H1 (cell line): ENCODE data around the gene TFE3. TPM values are rescaled to one million over a fixed set of nuclear protein-coding genes. Genes with fewer than 3 reads are reported as not detected.

ENCODE experiments used
- CTCF ChIA-PET: fragments of 300-600 bp; sonication (Branson Sonifier 250); formaldehyde crosslinking; loops from one replicate; lab custom pipeline; 2021; ENCODE audit not compliant: partially characterized antibody; lab: Charles Lee
- POLR2A ChIA-PET: fragments of 300-600 bp; sonication (Branson Sonifier 250); formaldehyde crosslinking; loops from one replicate; lab custom pipeline; 2021; ENCODE audit warnings: inconsistent platforms; ENCODE audit not compliant: partially characterized antibody; lab: Charles Lee
- DNase-seq, 2 experiments: peaks; one replicate each; pipeline versions ENCODE4 v3.0.0 to v3.0.0-alpha.2; 2010 to 2022; ENCODE audit warnings: low spot score in 2 of 2, low read depth in 1 of 2, mixed read lengths in 1 of 2
- FAIRE-seq: peaks from 2 replicates; lab custom pipeline; 2011; peaks lifted over from hg19 to GRCh38; lab: Jason Lieb, UNC
- H2AFZ ChIP-seq: 2 replicates; pipeline ENCODE4 v1.8.1; 2012; ENCODE audit warnings: low read length, inconsistent platforms
- H2AK5ac ChIP-seq: 2 replicates; pipeline ENCODE4 v1.6.1; 2013; ENCODE audit warnings: low read depth, low read length
- H2BK120ac ChIP-seq: replicated peaks from 2 replicates; pipeline ENCODE3; 2013; ENCODE audit warnings: low read depth, low read length, inconsistent platforms
- H2BK12ac ChIP-seq: 2 replicates; pipeline ENCODE4 v1.6.1; 2013; ENCODE audit warnings: low read depth, low read length
- H2BK15ac ChIP-seq: 2 replicates; pipeline ENCODE4 v1.6.1; 2013; ENCODE audit warnings: low read length
- H2BK20ac ChIP-seq: 2 replicates; pipeline ENCODE4 v1.6.1; 2013; ENCODE audit warnings: low read length
- H2BK5ac ChIP-seq: 2 replicates; pipeline ENCODE4 v1.6.1; 2013; ENCODE audit warnings: low read depth, low read length
- H3K14ac ChIP-seq: 2 replicates; pipeline ENCODE4 v1.6.1; 2013; ENCODE audit warnings: inconsistent platforms; ENCODE audit not compliant: insufficient read length
- H3K18ac ChIP-seq: 2 replicates; pipeline ENCODE4 v1.6.1; 2013; ENCODE audit warnings: low read length; ENCODE audit errors: extremely low read depth
- H3K23ac ChIP-seq: 2 replicates; pipeline ENCODE4 v1.6.1; 2013; ENCODE audit warnings: inconsistent platforms; ENCODE audit not compliant: insufficient read length
- H3K23me2 ChIP-seq: 2 replicates; pipeline ENCODE4 v1.6.1; 2013; ENCODE audit warnings: low read depth, low read length
- H3K27ac ChIP-seq: 2 replicates; pipeline ENCODE4 v1.6.1; 2011; ENCODE audit warnings: low read depth, low read length, inconsistent platforms
- H3K27me3 ChIP-seq, 4 experiments: replicated peaks in 1 of 4; 1 replicate in 1 of 4; 2 replicates in 3 of 4; pipeline versions ENCODE4 v1.6.1 to v1.8.1; 2011 to 2013; ENCODE audit warnings: low read length in 3 of 4, mild to moderate bottlenecking in 3 of 4, inconsistent platforms in 2 of 4, mixed read lengths in 2 of 4, moderate library complexity in 1 of 4; ENCODE audit not compliant: control insufficient read depth in 3 of 4, insufficient read depth in 3 of 4; ENCODE audit errors: extremely low read depth in 1 of 4
- H3K36me3 ChIP-seq, 4 experiments: 2 replicates each; pipeline versions ENCODE4 v1.6.1 to v1.8.1; 2011 to 2013; ENCODE audit warnings: mild to moderate bottlenecking in 4 of 4, low read length in 3 of 4, moderate library complexity in 2 of 4, control low read depth in 1 of 4, inconsistent platforms in 1 of 4; ENCODE audit not compliant: insufficient read depth in 4 of 4, control insufficient read depth in 2 of 4
- H3K4ac ChIP-seq: replicated peaks from 2 replicates; pipeline ENCODE3; 2013; ENCODE audit warnings: low read length, low read depth, mixed read lengths, inconsistent platforms; ENCODE audit not compliant: insufficient read length
- H3K4me1 ChIP-seq, 4 experiments: replicated peaks in 1 of 4; 1 replicate in 1 of 4; 2 replicates in 3 of 4; pipeline versions ENCODE4 v1.6.1 to v1.8.1; 2011 to 2013; ENCODE audit warnings: low read length in 3 of 4, inconsistent platforms in 2 of 4, mixed read lengths in 1 of 4; ENCODE audit not compliant: insufficient read depth in 4 of 4, control insufficient read depth in 3 of 4
- H3K4me2 ChIP-seq, 2 experiments: 2 replicates each; pipeline versions ENCODE4 v1.6.1 to v1.8.1; 2011 to 2013; ENCODE audit warnings: low read depth in 2 of 2, low read length in 2 of 2, control low read depth in 1 of 2, inconsistent platforms in 1 of 2, mild to moderate bottlenecking in 1 of 2; ENCODE audit not compliant: insufficient read depth in 1 of 2
- H3K4me3 ChIP-seq, 4 experiments: fragments of 200-600, 300-600 bp in 1 of 4; sonication (generic), shearing (Covaris generic), sonication (Bioruptor Twin) in 1 of 4; 2 replicates each; pipeline versions ENCODE4 v1.5.1 to v1.8.1; 2011 to 2016; ENCODE audit warnings: low read length in 4 of 4, low read depth in 3 of 4, control low read depth in 2 of 4, inconsistent platforms in 2 of 4, mild to moderate bottlenecking in 2 of 4, mixed read lengths in 1 of 4, moderate library complexity in 1 of 4; ENCODE audit not compliant: insufficient read depth in 2 of 4; ENCODE audit errors: extremely low read depth in 1 of 4
- H3K56ac ChIP-seq: replicated peaks from 2 replicates; pipeline ENCODE3; 2013; ENCODE audit warnings: low read depth, mild to moderate bottlenecking, mixed read lengths, low read length, inconsistent platforms; ENCODE audit not compliant: insufficient read length
- H3K79me1 ChIP-seq: 2 replicates; pipeline ENCODE4 v1.6.1; 2013; ENCODE audit warnings: low read depth, low read length, control low read depth
- H3K79me2 ChIP-seq, 2 experiments: 2 replicates each; pipeline versions ENCODE4 v1.6.1 to v1.8.1; 2012 to 2013; ENCODE audit warnings: low read length in 2 of 2, mild to moderate bottlenecking in 2 of 2, inconsistent platforms in 1 of 2; ENCODE audit not compliant: insufficient read depth in 2 of 2, control insufficient read depth in 1 of 2
- H3K9ac ChIP-seq, 4 experiments: replicated peaks in 1 of 4; 1 replicate in 1 of 4; 2 replicates in 3 of 4; pipeline versions ENCODE4 v1.6.1 to v1.8.1; 2011 to 2013; ENCODE audit warnings: low read depth in 3 of 4, low read length in 3 of 4, control low read depth in 2 of 4, mild to moderate bottlenecking in 2 of 4, moderate library complexity in 2 of 4, inconsistent platforms in 1 of 4; ENCODE audit errors: extremely low read depth in 1 of 4
- H3K9me3 ChIP-seq, 2 experiments: 2 replicates each; pipeline versions ENCODE4 v1.6.1 to v1.8.1; 2012 to 2013; ENCODE audit warnings: mild to moderate bottlenecking in 2 of 2, moderate library complexity in 2 of 2, control low read depth in 1 of 2, inconsistent platforms in 1 of 2, low read depth in 1 of 2, low read length in 1 of 2, mixed read lengths in 1 of 2; ENCODE audit not compliant: insufficient read depth in 2 of 2
- H4K20me1 ChIP-seq, 2 experiments: replicated peaks in 1 of 2; 2 replicates each; pipeline versions ENCODE3 to v1.8.1; 2011 to 2013; ENCODE audit warnings: inconsistent platforms in 2 of 2, low read length in 2 of 2, mild to moderate bottlenecking in 1 of 2; ENCODE audit not compliant: insufficient read depth in 2 of 2, control insufficient read depth in 1 of 2
- H4K5ac ChIP-seq: 2 replicates; pipeline ENCODE4 v1.6.1; 2013; ENCODE audit warnings: low read length, low read depth, mixed read lengths, inconsistent platforms; ENCODE audit not compliant: insufficient read length
- H4K8ac ChIP-seq: 2 replicates; pipeline ENCODE4 v1.8.0; 2013; ENCODE audit warnings: mild to moderate bottlenecking, moderate library complexity, low read length, inconsistent platforms; ENCODE audit not compliant: insufficient read depth; ENCODE audit errors: extremely low read depth
- H4K91ac ChIP-seq: replicated peaks from 2 replicates; pipeline ENCODE3; 2013; ENCODE audit warnings: low read length, mixed read lengths, inconsistent platforms; ENCODE audit not compliant: insufficient read length
- ASH2L ChIP-seq: fragments of 200-600, 300-600 bp; sonication (generic); IDR thresholded peaks from one replicate; pipeline ENCODE4 v1.7.1; 2017; ENCODE audit warnings: low read length
- BACH1 ChIP-seq: IDR thresholded peaks from 2 replicates; pipeline ENCODE4 v1.6.1; 2012; ENCODE audit warnings: low read length, improper control_type of control experiment
- EGR1 ChIP-seq: IDR thresholded peaks from 2 replicates; pipeline ENCODE4 v1.6.1; 2011; ENCODE audit warnings: low read depth, low read length, borderline replicate concordance
- HDAC2 ChIP-seq, 2 experiments: fragments of 300-600 bp in 1 of 2; sonication (generic) in 1 of 2; IDR thresholded peaks; 2 replicates each; pipeline ENCODE4 v1.6.1; 2011 to 2012; ENCODE audit warnings: low read depth in 2 of 2, low read length in 2 of 2, mild to moderate bottlenecking in 2 of 2, moderate library complexity in 2 of 2, borderline replicate concordance in 1 of 2, inconsistent platforms in 1 of 2
- HDAC6 ChIP-seq: IDR thresholded peaks from one replicate; pipeline ENCODE4 v1.7.1; 2012; ENCODE audit warnings: low read depth, mild to moderate bottlenecking, inconsistent platforms, low read length, moderate library complexity
- JUN ChIP-seq: IDR thresholded peaks from 2 replicates; pipeline ENCODE4 v1.6.1; 2011; ENCODE audit warnings: low read depth, mild to moderate bottlenecking, improper control_type of control experiment, low read length
- KDM5A ChIP-seq: fragments of 200-600 bp; IDR thresholded peaks from 2 replicates; pipeline ENCODE4 v1.7.1; 2012; ENCODE audit warnings: mild to moderate bottlenecking, low read length, inconsistent platforms, mixed read lengths
- MAX ChIP-seq: IDR thresholded peaks from 2 replicates; pipeline ENCODE4 v1.6.1; 2012; ENCODE audit warnings: inconsistent platforms
- RFX5 ChIP-seq: IDR thresholded peaks from 2 replicates; pipeline ENCODE4 v1.6.1; 2011; ENCODE audit warnings: low read depth, low read length, improper control_type of control experiment, borderline replicate concordance
- SAP30 ChIP-seq: fragments of 300-600 bp; sonication (generic); IDR thresholded peaks from 2 replicates; pipeline ENCODE4 v1.7.1; 2012; ENCODE audit warnings: low read length, moderate library complexity, mild to moderate bottlenecking, inconsistent platforms; ENCODE audit not compliant: insufficient read depth, insufficient replicate concordance
- SIX5 ChIP-seq: IDR thresholded peaks from 2 replicates; pipeline ENCODE4 v1.6.1; 2011; ENCODE audit warnings: mild to moderate bottlenecking, low read depth, low read length
- SP2 ChIP-seq: IDR thresholded peaks from 2 replicates; pipeline ENCODE4 v1.6.1; 2012; ENCODE audit warnings: mild to moderate bottlenecking, low read length, inconsistent platforms
- TAF7 ChIP-seq: optimal IDR thresholded peaks from 2 replicates; pipeline ENCODE3; 2011; ENCODE audit warnings: low read depth, mild to moderate bottlenecking, inconsistent platforms, low read length, moderate library complexity, borderline replicate concordance
- TCF12 ChIP-seq: IDR thresholded peaks from 2 replicates; pipeline ENCODE4 v1.6.1; 2011; ENCODE audit warnings: low read depth, mild to moderate bottlenecking, low read length
- TEAD4 ChIP-seq: IDR thresholded peaks from 2 replicates; pipeline ENCODE4 v1.6.1; 2012; ENCODE audit warnings: low read depth, low read length, inconsistent platforms, mixed read lengths
- WGBS, 2 experiments: shearing (Covaris generic) in 1 of 2; methylation state at CpG; one replicate each; pipeline versions ENCODE4 v1.1.6 to v1.1.7; 2013 to 2015; ENCODE audit warnings: low lambda C conversion rate in 2 of 2, mixed read lengths in 2 of 2, inconsistent platforms in 1 of 2, low coverage in 1 of 2, missing lambda C conversion rate in 1 of 2; ENCODE audit not compliant: insufficient replicate concordance in 2 of 2, insufficient coverage in 1 of 2, insufficient read length in 1 of 2; ENCODE audit errors: extremely low coverage in 1 of 2, missing lambda C conversion rate in 1 of 2; 5-methylcytosine and 5-hydroxymethylcytosine counted together
- polyA plus RNA-seq, 7 experiments: library from polyadenylated mRNA; depleted of rRNA in 3 of 7; stranded (reverse) in 5 of 7; unstranded in 2 of 7; fragments of >200 nt in 5 of 7; fragments of 200-250 nt in 2 of 7; gene quantifications; 1 replicate in 5 of 7; 2 replicates in 1 of 7; 4 replicates in 1 of 7; pipeline versions ENCODE4 v1.2.1 to v1.2.3, GENCODE V29; 2011 to 2013; ENCODE audit warnings: missing spikeins in 2 of 7, mixed read lengths in 2 of 7
- total RNA-seq: library from RNA; stranded (reverse); fragmentation: NEBNext Ultra II Directional; extraction: Animal tissue kit (Norgen Biotek cat#: 25700); gene quantifications from 2 replicates; pipeline ENCODE4 v1.2.1, GENCODE V29; 2021

Gene TFE3
- total and polyA plus RNA-seq, 2 of the 8 experiments (the other 6 are each of a cell fraction or from before 2014, with no cell fraction given) = 33.7 to 52.9 TPM

DNA sequence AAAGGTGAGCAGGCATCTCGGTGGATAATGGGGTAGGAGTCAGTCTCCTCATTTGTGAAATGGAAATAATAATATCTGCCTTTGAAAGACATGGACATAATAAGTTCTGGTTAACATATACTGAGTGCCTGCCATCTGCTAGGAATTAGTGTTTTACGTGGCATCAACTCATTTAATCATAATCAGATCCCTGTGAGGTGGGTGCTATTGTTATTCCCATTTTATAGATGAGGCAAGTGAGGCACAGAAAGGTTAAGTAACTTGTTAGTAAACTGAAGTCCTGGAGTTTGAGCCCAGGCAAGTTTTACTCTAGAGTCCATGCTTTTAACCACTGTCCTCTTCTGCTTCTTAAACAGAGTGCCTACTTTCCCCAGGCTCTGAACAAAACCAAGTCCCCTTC lies 23.1 kb upstream of the TFE3 start:
- Histone ChIP-seq H3K4me1 (0 out of 7 replicates have a peak, but pooled peaks cover 0 to under 1% (median 0%) of the 10 kb centered on the region in 4 experiments), H3K18ac (no peak overlapping the region), H3K27ac (no peak overlapping the region), H3K23ac (no peak overlapping the region), H2AFZ (no peak overlapping the region), H3K79me2 (no peaks in the 10 kb centered on the region), H3K4me3 (no peak overlapping the region), H2BK120ac (no peak overlapping the region), H3K14ac (no peak overlapping the region), H3K27me3 (no peaks in the 10 kb centered on the region), H2BK15ac (no peak overlapping the region), H4K20me1 (peaks cover 0 to 1% of the 10 kb centered on the region in 2 experiments), H4K5ac (no peak overlapping the region), H4K8ac (no peak overlapping the region), H3K23me2 (no peaks in the 10 kb centered on the region), H2BK5ac (no peak overlapping the region), H3K9me3 (no peaks in the 10 kb centered on the region), H3K56ac (no peak overlapping the region), H2BK20ac (no peak overlapping the region), H3K79me1 (no peaks in the 10 kb centered on the region), H3K4ac (no peak overlapping the region), H3K9ac (no peak overlapping the region), H3K4me2 (no peak overlapping the region), H2BK12ac (no peak overlapping the region), H2AK5ac (no peak overlapping the region), H3K36me3 (peaks cover 0 to 12% (median 3%) of the 10 kb centered on the region in 4 experiments; a peak in 2 of 8 replicates), H4K91ac (no peak overlapping the region)
- WGBS, 2 experiments = 83% methylated on average over 1 of the region's 2 CpGs; no CpG with 5 or more reads in 1 of the 2 experiments
- ChIA-PET POLR2A (interaction anchor here (1.6 kb wide), 1 partner anchor 154 kb away, joined by 3 read pairs; no protein-coding TSS in a partner anchor), CTCF (interaction anchor here (1.4 kb wide), 1 partner anchor 10 kb away, joined by 4 read pairs; no protein-coding TSS in a partner anchor)
- FAIRE-seq (no peak), DNase-seq (no peak)
- TF ChIP-seq JUN (no peak), HDAC6 (no peak), TCF12 (no peak), KDM5A (no peak), TAF7 (no peak), TEAD4 (no peak), RFX5 (no peak), SAP30 (no peak), HDAC2 (IDR thresholded peaks at IDR 0.05; ENCODE audit: borderline replicate concordance in 1 of 2, low read depth in 2 of 2, low read length in 2 of 2) (no peak), SP2 (no peak), MAX (no peak), ASH2L (no peak), EGR1 (no peak), SIX5 (no peak), BACH1 (no peak)
